H9 (cell line): ENCODE results near the gene TNFAIP8L1. TPM values are rescaled to one million over a fixed set of nuclear protein-coding genes. Genes with fewer than 3 reads are reported as not detected.

Experiments
- DNase-seq: peaks from one replicate; pipeline ENCODE4 v3.0.0-alpha.2; 2017
- H2AFZ ChIP-seq: one replicate; pipeline ENCODE4 v1.6.1; 2013; ENCODE audit warnings: mild to moderate bottlenecking, low read length, control low read depth, moderate library complexity
- H2AK5ac ChIP-seq: 2 replicates; pipeline ENCODE4 v1.6.1; 2013; ENCODE audit warnings: low read length, control low read depth, mixed read lengths; ENCODE audit not compliant: insufficient read length
- H2BK120ac ChIP-seq: one replicate; pipeline ENCODE4 v1.6.1; 2013; ENCODE audit warnings: low read depth, mild to moderate bottlenecking, low read length, control low read depth, inconsistent platforms; ENCODE audit not compliant: poor library complexity, severe bottlenecking
- H2BK12ac ChIP-seq: 2 replicates; pipeline ENCODE4 v1.6.1; 2013; ENCODE audit warnings: low read length, control low read depth, mixed read lengths, low read depth; ENCODE audit not compliant: insufficient read length
- H2BK15ac ChIP-seq: 2 replicates; pipeline ENCODE4 v1.6.1; 2013; ENCODE audit warnings: low read depth, low read length, control low read depth
- H2BK20ac ChIP-seq: one replicate; pipeline ENCODE4 v1.6.1; 2013; ENCODE audit warnings: low read depth, mild to moderate bottlenecking, low read length, control low read depth, inconsistent platforms; ENCODE audit not compliant: poor library complexity, severe bottlenecking
- H2BK5ac ChIP-seq: 2 replicates; pipeline ENCODE4 v1.6.1; 2013; ENCODE audit warnings: low read length, control low read depth, mixed read lengths; ENCODE audit not compliant: insufficient read length
- H3K14ac ChIP-seq: 2 replicates; pipeline ENCODE4 v1.6.1; 2013; ENCODE audit warnings: low read length, control low read depth; ENCODE audit not compliant: insufficient read depth
- H3K18ac ChIP-seq: 2 replicates; pipeline ENCODE4 v1.6.1; 2013; ENCODE audit warnings: low read depth, mild to moderate bottlenecking, mixed read lengths, low read length, control low read depth; ENCODE audit not compliant: insufficient read length
- H3K23ac ChIP-seq: 2 replicates; pipeline ENCODE4 v1.6.1; 2013; ENCODE audit warnings: low read length, control low read depth, mixed read lengths, low read depth; ENCODE audit not compliant: insufficient read length
- H3K23me2 ChIP-seq: 2 replicates; pipeline ENCODE4 v1.6.1; 2013; ENCODE audit warnings: low read depth, mild to moderate bottlenecking, mixed read lengths, low read length, control low read depth; ENCODE audit not compliant: insufficient read length, poor library complexity, severe bottlenecking
- H3K27ac ChIP-seq: 2 replicates; pipeline ENCODE4 v1.5.1; 2013; ENCODE audit warnings: low read length, control low read depth, mixed read lengths, low read depth; ENCODE audit not compliant: insufficient read length
- H3K27me3 ChIP-seq: 2 replicates; pipeline ENCODE4 v1.6.1; 2013; ENCODE audit warnings: low read length, control low read depth, inconsistent platforms; ENCODE audit not compliant: insufficient read depth
- H3K4ac ChIP-seq: 2 replicates; pipeline ENCODE4 v1.6.1; 2013; ENCODE audit warnings: low read depth, mild to moderate bottlenecking, control low read depth, inconsistent platforms, low read length, moderate library complexity
- H3K4me1 ChIP-seq: 2 replicates; pipeline ENCODE4 v1.6.1; 2013; ENCODE audit warnings: low read length, control low read depth, inconsistent platforms; ENCODE audit not compliant: insufficient read depth
- H3K4me2 ChIP-seq: 2 replicates; pipeline ENCODE4 v1.6.1; 2013; ENCODE audit warnings: low read length, control low read depth, mixed read lengths; ENCODE audit not compliant: insufficient read length, insufficient read depth
- H3K56ac ChIP-seq: 2 replicates; pipeline ENCODE4 v1.6.1; 2013; ENCODE audit warnings: low read depth, mild to moderate bottlenecking, mixed read lengths, low read length, control low read depth; ENCODE audit not compliant: insufficient read length
- H3K79me1 ChIP-seq: 2 replicates; pipeline ENCODE4 v1.6.1; 2013; ENCODE audit warnings: low read depth, mild to moderate bottlenecking, moderate library complexity, low read length, control low read depth, inconsistent platforms; ENCODE audit not compliant: insufficient read depth, poor library complexity, severe bottlenecking
- H3K79me2 ChIP-seq: 2 replicates; pipeline ENCODE4 v1.6.1; 2013; ENCODE audit warnings: low read length, control low read depth, inconsistent platforms; ENCODE audit not compliant: insufficient read depth
- H3K9ac ChIP-seq: 2 replicates; pipeline ENCODE4 v1.6.1; 2013; ENCODE audit warnings: low read length, control low read depth, mixed read lengths; ENCODE audit not compliant: insufficient read length; ENCODE audit errors: extremely low read depth
- H3K9me3 ChIP-seq: one replicate; pipeline ENCODE4 v1.6.1; 2013; ENCODE audit warnings: low read depth, low read length, inconsistent platforms; ENCODE audit not compliant: control insufficient read depth
- H3T11ph ChIP-seq: one replicate; pipeline ENCODE4 v1.6.1; 2013; ENCODE audit warnings: mild to moderate bottlenecking, low read length, control low read depth, inconsistent platforms
- H4K20me1 ChIP-seq: one replicate; pipeline ENCODE4 v1.6.1; 2013; ENCODE audit not compliant: control insufficient read depth, insufficient read length, insufficient read depth
- H4K5ac ChIP-seq: 2 replicates; pipeline ENCODE4 v1.6.1; 2013; ENCODE audit warnings: low read depth, mild to moderate bottlenecking, mixed read lengths, low read length, control low read depth; ENCODE audit not compliant: insufficient read length
- H4K8ac ChIP-seq: replicated peaks from 2 replicates; pipeline ENCODE4 v1.6.1; 2013; ENCODE audit warnings: low read length, control low read depth, mixed read lengths, low read depth; ENCODE audit not compliant: insufficient read length
- H4K91ac ChIP-seq: 2 replicates; pipeline ENCODE4 v1.6.1; 2013; ENCODE audit warnings: low read depth, mild to moderate bottlenecking, moderate library complexity, mixed read lengths, low read length, control low read depth; ENCODE audit not compliant: insufficient read length
- H3K27ac Mint-ChIP-seq, 3 experiments: 2 replicates in 2 of 3; 3 replicates in 1 of 3; pipeline ENCODE4 v1.8.0; 2020 to 2021; ENCODE audit warnings: mixed read lengths in 3 of 3, mild to moderate bottlenecking in 1 of 3, moderate library complexity in 1 of 3
- H3K27me3 Mint-ChIP-seq: 2 replicates; pipeline ENCODE4 v1.8.0; 2021; ENCODE audit warnings: low read depth, mild to moderate bottlenecking, moderate library complexity, mixed read lengths
- H3K36me3 Mint-ChIP-seq, 3 experiments: 2 replicates in 2 of 3; 3 replicates in 1 of 3; pipeline ENCODE4 v1.8.0; 2020 to 2021; ENCODE audit warnings: low read depth in 3 of 3, mixed read lengths in 3 of 3; ENCODE audit not compliant: insufficient read depth in 1 of 3
- H3K4me1 Mint-ChIP-seq, 2 experiments: 2 replicates each; pipeline ENCODE4 v1.8.0; 2020; ENCODE audit warnings: mixed read lengths in 2 of 2
- H3K4me3 Mint-ChIP-seq, 2 experiments: 2 replicates in 1 of 2; 3 replicates in 1 of 2; pipeline ENCODE4 v1.8.0; 2020 to 2021; ENCODE audit warnings: mild to moderate bottlenecking in 2 of 2, mixed read lengths in 2 of 2, moderate library complexity in 1 of 2
- H3K9me3 Mint-ChIP-seq, 2 experiments: 2 replicates in 1 of 2; 3 replicates in 1 of 2; pipeline ENCODE4 v1.8.0; 2020; ENCODE audit warnings: mild to moderate bottlenecking in 2 of 2, mixed read lengths in 2 of 2, moderate library complexity in 1 of 2
- CTCF ChIP-seq: fragments of 200-600 bp; sonication (generic); conservative IDR thresholded peaks from 3 replicates; pipeline ENCODE4 v1.8.0; 2021; ENCODE audit warnings: antibody characterized with exemption, mild to moderate bottlenecking
- WGBS: extraction: QIAGEN DNeasy Blood & Tissue Kit; methylation state at CpG from one replicate; pipeline ENCODE4 v1.1.7; 2013; ENCODE audit warnings: missing lambda C conversion rate, low lambda C conversion rate, mixed read lengths; ENCODE audit not compliant: insufficient read length; ENCODE audit errors: extremely low coverage; 5-methylcytosine and 5-hydroxymethylcytosine counted together
- total RNA-seq: library from RNA; stranded (reverse); gene quantifications from 2 replicates; pipeline ENCODE4 v1.2.1, GENCODE V29; 2021

The TNFAIP8L1 gene
- total RNA-seq, 1 experiment from 2014 or later: 4.2 TPM

GRCh38 chr19:4602915-4603314, 36.4 kb upstream of the TNFAIP8L1 start:
- H2AK5ac ChIP-seq: no peak overlapping the region
- H3K27ac Mint-ChIP-seq: no peak overlapping the region
- no peak overlapping the region for H2BK15ac ChIP-seq
- H3K4me3 Mint-ChIP-seq: no peak overlapping the region
- H2BK20ac ChIP-seq: no peak overlapping the region
- H3K27me3 Mint-ChIP-seq: peaks cover 42% of the 10 kb centered on the region
- H2BK120ac ChIP-seq: no peak overlapping the region
- H2BK5ac ChIP-seq: no peak overlapping the region
- no peak overlapping the region for H4K91ac ChIP-seq
- no peak overlapping the region for H4K5ac ChIP-seq
- no peak overlapping the region for H3K23ac ChIP-seq
- H4K20me1 ChIP-seq: no peaks in the 10 kb centered on the region
- no peak overlapping the region for H2AFZ ChIP-seq
- H3K14ac ChIP-seq: no peak overlapping the region
- no peaks in the 10 kb centered on the region; the same call in 1 of the 2 replicates for H3K27me3 ChIP-seq
- no peak overlapping the region for H3T11ph ChIP-seq
- H3K9me3 ChIP-seq: no peaks in the 10 kb centered on the region
- no peak overlapping the region for H3K9ac ChIP-seq
- no peak overlapping the region for H3K18ac ChIP-seq
- H3K27ac ChIP-seq: no peak overlapping the region
- TF ChIP-seq CTCF: no peak
- H2BK12ac ChIP-seq: no peak overlapping the region
- H3K79me1 ChIP-seq: no peaks in the 10 kb centered on the region
- H3K23me2 ChIP-seq: peaks cover 10% of the 10 kb centered on the region
- H3K4me1 ChIP-seq: no peaks in the 10 kb centered on the region
- no peak overlapping the region for H3K56ac ChIP-seq
- H3K4me2 ChIP-seq: no peak overlapping the region
- H4K8ac ChIP-seq: no peak overlapping the region
- no peaks in the 10 kb centered on the region; a peak in 2 of 5 replicates for H3K9me3 Mint-ChIP-seq
- DNase-seq: no peak
- no peaks in the 10 kb centered on the region; a peak in 1 of 7 replicates for H3K36me3 Mint-ChIP-seq
- no CpG with 5 or more reads among the region's 1 CpG for WGBS
- H3K4me1 Mint-ChIP-seq: peaks cover 0 to 6% of the 10 kb centered on the region in 2 experiments; a peak in 1 of 4 replicates
- H3K79me2 ChIP-seq: no peaks in the 10 kb centered on the region
- H3K4ac ChIP-seq: no peak overlapping the region
